ENCODE results near the gene SCN3A. TPM values are rescaled to one million over a fixed set of nuclear protein-coding genes. Genes with fewer than 3 reads are reported as not detected.

SCN3A gene
- total and polyA plus RNA-seq, 2 donors (not counting 1 experiment from before 2014, with no cell fraction given): 5.4 to 6.1 TPM

- H3K27me3 ChIP-seq (replicated peaks in 1 of 4; ENCODE audit: control extremely low read depth in 1 of 4, control insufficient read depth in 3 of 4, insufficient read depth in 4 of 4, low read length in 3 of 4): no peaks in the 10 kb centered on the region
- H3K4me1 Mint-ChIP-seq: no peaks in the 10 kb centered on the region
- no peak overlapping the region for H3K27ac Mint-ChIP-seq
- H3K36me3 ChIP-seq (replicated peaks in 1 of 2; ENCODE audit: control extremely low read depth in 1 of 2, control insufficient read depth in 1 of 2, extremely low read depth in 1 of 2, insufficient read depth in 2 of 2, low read length in 1 of 2): no peaks in the 10 kb centered on the region
- 77% methylated on average over 4 of the region's 5 CpGs for WGBS (ENCODE audit: insufficient coverage)
- no peak overlapping the region for H2AFZ ChIP-seq (ENCODE audit: insufficient read depth, low read depth, low read length, poor library complexity, severe bottlenecking)
- no peaks in the 10 kb centered on the region for H3K9me3 Mint-ChIP-seq (ENCODE audit: insufficient read depth)
- no peaks in the 10 kb centered on the region for H3K79me2 ChIP-seq (ENCODE audit: control insufficient read depth, insufficient read depth, low read length)
- no peak overlapping the region for H3K4me3 Mint-ChIP-seq
- no peak overlapping the region for H3K4me3 ChIP-seq (ENCODE audit: control extremely low read depth in 1 of 5, extremely low read depth in 1 of 5, insufficient read depth in 1 of 5, low read depth in 2 of 5, low read length in 4 of 5)
- CTCF ChIA-PET: no interaction called here
- H4K20me1 ChIP-seq (ENCODE audit: control insufficient read depth, insufficient read depth, low read length, poor library complexity, severe bottlenecking): no peaks in the 10 kb centered on the region
- no peaks in the 10 kb centered on the region for H3K4me1 ChIP-seq (ENCODE audit: control insufficient read depth in 2 of 2, insufficient read depth in 2 of 2, low read length in 2 of 2)
- H3K9me3 ChIP-seq (ENCODE audit: control extremely low read depth in 1 of 3, control insufficient read depth in 2 of 3, insufficient read depth in 1 of 3, low read length in 2 of 3): no peaks in the 10 kb centered on the region
- TF ChIP-seq EZH2 (IDR thresholded peaks at IDR 0.05; ENCODE audit: borderline replicate concordance, insufficient read depth, low read depth, low read length, poor library complexity, severe bottlenecking): no peak
- intact Hi-C loops (cut with micrococcal nuclease): no loop called here
- ATAC-seq (ENCODE audit: low read depth) (no peak), DNase-seq (no peak)
- no peaks in the 10 kb centered on the region for H3K27me3 Mint-ChIP-seq
- POLR2A ChIA-PET: no interaction called here
- no peak overlapping the region for H3K27ac ChIP-seq (ENCODE audit: low read length in 2 of 2)
- H3K9ac ChIP-seq (ENCODE audit: low read length): no peak overlapping the region
- H3K4me2 ChIP-seq (replicated peaks; ENCODE audit: low read depth, low read length, poor library complexity, severe bottlenecking): no peak overlapping the region
These were observed 93.9 kb downstream of the SCN3A start for GRCh38 chr2:165109915-165110314.

- POLR2A ChIA-PET: no interaction called here
- intact Hi-C loops (cut with micrococcal nuclease): no loop called here
- H3K4me1 Mint-ChIP-seq: no peaks in the 10 kb centered on the region
- H3K27me3 Mint-ChIP-seq: no peaks in the 10 kb centered on the region
- H2AFZ ChIP-seq (ENCODE audit: insufficient read depth, low read depth, low read length, poor library complexity, severe bottlenecking): no peak overlapping the region
- CTCF ChIA-PET: no interaction called here
- H3K9me3 ChIP-seq (ENCODE audit: control extremely low read depth in 1 of 3, control insufficient read depth in 2 of 3, insufficient read depth in 1 of 3, low read length in 2 of 3): no peaks in the 10 kb centered on the region
- H3K4me3 Mint-ChIP-seq: no peak overlapping the region
- H3K27ac Mint-ChIP-seq: no peak overlapping the region
- TF ChIP-seq EZH2 (IDR thresholded peaks at IDR 0.05; ENCODE audit: borderline replicate concordance, insufficient read depth, low read depth, low read length, poor library complexity, severe bottlenecking): no peak
- TF ChIP-seq CTCF (IDR thresholded peaks at IDR 0.05): no peak
- H3K27me3 ChIP-seq (replicated peaks in 1 of 4; ENCODE audit: control extremely low read depth in 1 of 4, control insufficient read depth in 3 of 4, insufficient read depth in 4 of 4, low read length in 3 of 4): no peaks in the 10 kb centered on the region
- no peaks in the 10 kb centered on the region for H3K9me3 Mint-ChIP-seq (ENCODE audit: insufficient read depth)
- no peak overlapping the region for H3K9ac ChIP-seq (ENCODE audit: low read length)
- ATAC-seq (ENCODE audit: low read depth) (no peak), DNase-seq (no peak)
- H4K20me1 ChIP-seq (ENCODE audit: control insufficient read depth, insufficient read depth, low read length, poor library complexity, severe bottlenecking): no peaks in the 10 kb centered on the region
- H3K36me3 ChIP-seq (replicated peaks in 1 of 2; ENCODE audit: control extremely low read depth in 1 of 2, control insufficient read depth in 1 of 2, extremely low read depth in 1 of 2, insufficient read depth in 2 of 2, low read length in 1 of 2): no peaks in the 10 kb centered on the region
- WGBS (ENCODE audit: insufficient coverage): no CpG with 5 or more reads among the region's 4 CpGs
- no peaks in the 10 kb centered on the region for H3K4me1 ChIP-seq (ENCODE audit: control insufficient read depth in 2 of 2, insufficient read depth in 2 of 2, low read length in 2 of 2)
- no peak overlapping the region for H3K27ac ChIP-seq (ENCODE audit: low read length in 2 of 2)
- H3K79me2 ChIP-seq (ENCODE audit: control insufficient read depth, insufficient read depth, low read length): no peaks in the 10 kb centered on the region
- no peak overlapping the region for H3K4me3 ChIP-seq (ENCODE audit: control extremely low read depth in 1 of 5, extremely low read depth in 1 of 5, insufficient read depth in 1 of 5, low read depth in 2 of 5, low read length in 4 of 5)
- no peak overlapping the region for H3K4me2 ChIP-seq (replicated peaks; ENCODE audit: low read depth, low read length, poor library complexity, severe bottlenecking)
These were observed 97.9 kb downstream of the SCN3A start for GRCh38 chr2:165105926-165106325.
